ENCODE measurements around the gene SYPL2.

Gene SYPL2

GRCh38 chr1:109492779-109493178, 26.4 kb downstream of the SYPL2 start:
- DNase-seq (ENCODE audit: low read depth): no peak

- no peak for DNase-seq (ENCODE audit: low read depth)
These were observed 26.9 kb downstream of the SYPL2 start for GRCh38 chr1:109493227-109493626.

GRCh38 chr1:109493805-109494539, 27.6 kb downstream of the SYPL2 start, which contains the start of gene CYB561D1:
Gene CYB561D1, plus strand, starts transcription at chr1:109494094. Its CDS starts 46 bp downstream, at chr1:109494140.
- peak; percentile 75 for DNase-seq (ENCODE audit: low read depth)

GRCh38 chr1:109495738-109496137, 29.4 kb downstream of the SYPL2 start:
- no peak for DNase-seq (ENCODE audit: low read depth)

GRCh38 chr1:109497449-109498160, 31.3 kb downstream of the SYPL2 start:
- DNase-seq (ENCODE audit: low read depth): no peak

- no peak for DNase-seq (ENCODE audit: low read depth)
These were observed 31.9 kb downstream of the SYPL2 start for GRCh38 chr1:109498161-109498801.

- no peak for DNase-seq (ENCODE audit: low read depth)
These were observed 32.7 kb downstream of the SYPL2 start for GRCh38 chr1:109499081-109499480.

- peak; percentile 14 for DNase-seq (ENCODE audit: low read depth)
These were observed 33.6 kb downstream of the SYPL2 start for GRCh38 chr1:109499661-109500536.

GRCh38 chr1:109500941-109501381, 34.6 kb downstream of the SYPL2 start:
- DNase-seq (ENCODE audit: low read depth): peak; percentile 69

GRCh38 chr1:109501644-109502363, 35.5 kb downstream of the SYPL2 start:
- no peak for DNase-seq (ENCODE audit: low read depth)

GRCh38 chr1:109502364-109502851, 36.1 kb downstream of the SYPL2 start:
- no peak for DNase-seq (ENCODE audit: low read depth)

- no peak for DNase-seq (ENCODE audit: low read depth)
These were observed 37.6 kb downstream of the SYPL2 start for GRCh38 chr1:109503935-109504334.

- DNase-seq (ENCODE audit: low read depth): no peak
These were observed 38.6 kb downstream of the SYPL2 start for GRCh38 chr1:109504974-109505373.

- DNase-seq (ENCODE audit: low read depth): no peak
These were observed 41.9 kb downstream of the SYPL2 start for GRCh38 chr1:109508001-109508872.

- DNase-seq (ENCODE audit: low read depth): no peak
These were observed 42.5 kb downstream of the SYPL2 start for GRCh38 chr1:109508873-109509175.

- DNase-seq (ENCODE audit: low read depth): no peak
These were observed 43.1 kb downstream of the SYPL2 start, which contains the start of gene AMIGO1 for GRCh38 chr1:109509176-109510134. Gene AMIGO1, minus strand, starts transcription at chr1:109509727. Its CDS starts 815 bp downstream, at chr1:109508912.

- peak; percentile 13 for DNase-seq (ENCODE audit: low read depth)
These were observed 46.9 kb downstream of the SYPL2 start for GRCh38 chr1:109513110-109513710.

- no peak for DNase-seq (ENCODE audit: low read depth)
These were observed 48.5 kb downstream of the SYPL2 start for GRCh38 chr1:109514846-109515245.
